Left renal cortex interstitium (tissue), 4 donors: Measurements from ENCODE around the gene NBEA. TPM values are rescaled to one million over a fixed set of nuclear protein-coding genes. Genes with fewer than 3 reads are reported as not detected.

Experiments
- DNase-seq, 4 donors: peaks; one replicate each; pipeline ENCODE4 v3.0.0-alpha.2; 2013; ENCODE audit warnings: low read depth in 4 of 4, low spot score in 2 of 4, missing footprints in 1 of 4
- polyA plus RNA-seq, 4 donors: library from polyadenylated mRNA; unstranded; fragments of 120-200 nt; gene quantifications; one replicate each; pipeline ENCODE4 v1.2.1, GENCODE V29; 2013; ENCODE audit not compliant: insufficient read length in 4 of 4

Gene NBEA
- polyA plus RNA-seq, 4 donors, result 14.3 to 18.2 (median 16.9) TPM

DNA sequence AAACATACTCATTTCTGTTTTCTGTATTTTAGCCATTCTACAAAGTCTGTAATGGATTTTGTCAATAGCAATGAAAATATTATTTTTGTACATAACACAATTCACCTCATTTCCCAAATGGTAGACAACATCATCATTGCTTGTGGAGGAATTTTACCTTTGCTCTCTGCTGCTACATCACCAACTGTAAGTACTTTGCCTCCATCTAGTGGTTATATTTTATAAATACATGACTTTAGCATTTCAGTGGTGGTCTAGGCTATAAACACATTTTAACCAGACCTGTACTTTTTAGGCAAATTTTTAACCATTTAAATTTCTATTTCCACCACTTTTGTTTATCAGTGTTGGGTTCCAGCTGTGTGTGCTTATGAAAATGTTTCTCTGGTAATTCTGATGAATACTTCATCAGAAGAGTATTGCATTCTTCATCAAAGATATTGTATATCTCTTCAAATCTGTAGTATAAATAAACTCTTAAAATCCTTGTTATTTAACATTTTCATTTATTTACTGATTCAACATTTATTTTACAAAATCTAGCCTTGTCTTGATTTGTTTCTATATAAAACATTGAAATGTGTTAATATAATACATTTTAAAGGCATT, 222.4 kb downstream of the NBEA start:
- no peak for DNase-seq

DNA sequence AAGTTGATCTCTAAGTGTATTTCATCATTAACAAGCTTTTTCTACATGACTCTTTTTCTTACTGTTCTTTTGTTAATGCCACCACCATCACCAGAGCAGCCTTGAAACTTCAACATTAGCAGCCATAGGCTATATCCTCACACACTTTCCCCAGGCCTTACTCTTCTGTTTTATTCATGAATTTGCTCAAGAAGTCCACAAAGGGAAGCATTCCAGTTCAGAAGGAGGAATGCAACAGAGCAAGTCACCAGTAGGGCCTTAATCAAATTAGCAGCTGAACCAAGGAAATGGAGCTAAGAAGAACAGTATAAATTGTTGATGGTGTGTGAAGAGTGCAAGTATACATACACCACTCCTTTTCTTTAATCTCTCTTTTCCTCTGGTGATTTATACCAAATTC, 223.1 kb downstream of the NBEA start:
- DNase-seq, result no peak

DNA sequence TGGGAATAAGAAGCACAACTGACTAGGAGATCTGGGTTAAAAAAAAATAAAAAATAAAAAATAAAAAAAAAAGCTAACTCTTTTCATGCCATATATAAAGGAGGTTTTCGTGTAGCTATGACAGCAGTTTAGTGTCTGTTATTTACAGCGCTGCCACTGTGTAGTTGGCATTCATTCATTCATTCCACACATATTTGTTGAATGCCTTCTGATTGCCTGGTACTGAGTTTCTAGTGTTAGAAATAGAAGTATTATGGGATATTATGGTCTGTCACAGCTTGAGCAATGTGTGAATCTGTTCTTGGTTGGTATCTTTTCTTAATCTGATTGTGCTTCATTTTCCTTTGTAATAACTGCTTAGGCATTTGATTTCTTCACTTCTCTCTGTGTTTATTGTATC, 237.4 kb downstream of the NBEA start:
- no peak for DNase-seq

DNA sequence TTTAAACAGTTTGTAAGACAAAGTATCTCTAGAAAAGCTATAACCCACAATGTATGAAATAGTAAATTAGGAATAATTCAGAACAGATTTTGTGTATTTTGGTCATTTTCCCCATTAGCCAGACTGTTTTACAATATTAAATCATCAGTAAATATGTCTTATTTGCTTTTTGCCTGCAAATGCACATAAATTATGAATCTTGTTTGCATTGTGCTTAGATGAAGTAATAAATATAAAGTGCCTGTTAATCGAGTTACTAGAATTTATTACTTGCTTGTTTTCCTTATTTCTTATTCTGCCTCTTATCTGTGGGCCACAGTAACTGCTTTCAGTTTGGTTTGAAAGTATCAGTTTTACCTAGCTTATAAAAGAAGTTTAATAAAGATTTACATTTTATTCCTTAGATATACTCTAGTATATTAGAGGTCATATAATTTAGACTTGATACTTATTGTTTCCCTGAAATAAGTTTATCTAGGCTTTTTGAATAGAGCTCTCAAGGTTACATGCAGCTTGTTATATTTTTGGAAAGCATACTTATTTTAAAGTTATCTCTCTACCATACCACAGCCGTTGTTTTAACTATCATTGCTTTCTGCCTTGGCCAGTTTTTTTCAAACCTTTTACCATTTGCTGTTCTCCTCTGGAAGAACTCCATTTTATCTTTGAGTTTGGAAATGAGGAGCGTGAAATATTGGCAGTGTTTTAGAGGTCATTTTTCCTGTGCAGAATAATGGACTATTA, 238.0 kb downstream of the NBEA start:
- no peak for DNase-seq

DNA sequence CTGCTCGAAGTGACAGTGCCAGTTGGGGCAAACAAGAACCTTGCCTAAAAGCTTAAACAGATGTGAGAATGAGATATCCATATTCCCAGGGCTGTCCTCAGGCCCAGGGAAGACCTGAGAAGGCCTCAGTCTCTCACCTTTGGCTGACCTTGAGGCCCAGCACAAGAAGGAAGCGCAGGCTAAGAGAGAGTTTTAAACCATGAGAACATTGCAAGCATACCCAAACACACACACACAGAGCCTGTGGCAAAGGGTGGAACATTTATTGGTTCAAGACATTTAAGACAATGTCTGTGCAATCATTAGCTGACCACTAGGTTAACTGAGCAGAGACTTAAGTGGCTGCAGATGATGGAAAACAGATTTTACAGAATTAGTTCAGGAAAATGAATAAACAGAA, 248.2 kb downstream of the NBEA start:
- DNase-seq, result no peak

DNA sequence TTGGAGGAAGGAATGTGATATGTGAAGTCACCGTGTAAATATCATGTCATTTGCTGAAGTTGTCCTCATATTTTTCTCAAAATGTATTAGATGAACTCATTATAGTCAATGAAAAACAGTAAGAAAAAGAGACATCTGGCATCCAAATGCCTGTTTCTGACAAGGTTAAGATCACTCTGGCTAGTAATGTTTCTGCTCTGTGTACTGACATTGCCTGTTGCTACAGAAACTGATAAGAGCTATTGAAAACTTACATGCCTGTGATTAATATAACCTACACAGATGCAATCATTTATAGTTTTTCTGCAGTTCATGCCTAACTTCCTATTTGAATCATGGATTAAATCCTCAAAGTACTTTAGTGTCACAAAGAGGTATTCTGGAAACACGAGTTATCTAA, 249.8 kb downstream of the NBEA start:
- DNase-seq, result no peak

DNA sequence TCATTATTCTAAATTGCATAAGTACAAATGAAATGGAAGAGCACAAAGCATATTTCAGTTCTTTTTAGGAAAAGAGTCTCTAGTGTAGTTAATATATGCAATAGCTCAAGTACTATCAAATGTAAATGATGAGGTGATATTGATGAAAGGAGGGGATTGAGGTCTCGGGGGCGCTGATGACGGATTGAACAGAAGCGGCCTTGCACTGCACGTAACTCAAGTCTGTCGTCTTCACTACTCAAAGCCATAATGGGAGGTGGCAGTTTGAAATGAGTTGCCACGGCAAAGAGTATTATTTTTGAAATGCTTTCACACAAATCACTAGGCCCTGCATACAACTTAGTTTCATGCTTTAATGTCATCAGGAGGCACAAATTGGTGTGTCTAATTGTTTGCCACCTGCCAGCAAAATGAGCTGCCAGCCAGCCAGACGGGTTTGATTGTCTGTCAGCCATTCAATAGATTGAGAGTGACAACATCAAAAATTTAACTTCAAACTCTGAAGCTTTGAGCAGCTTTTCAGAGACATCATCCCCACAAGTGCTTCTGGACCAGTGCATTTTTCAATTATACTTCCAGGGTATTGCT, 256.6 kb downstream of the NBEA start:
- DNase-seq, result no peak

DNA sequence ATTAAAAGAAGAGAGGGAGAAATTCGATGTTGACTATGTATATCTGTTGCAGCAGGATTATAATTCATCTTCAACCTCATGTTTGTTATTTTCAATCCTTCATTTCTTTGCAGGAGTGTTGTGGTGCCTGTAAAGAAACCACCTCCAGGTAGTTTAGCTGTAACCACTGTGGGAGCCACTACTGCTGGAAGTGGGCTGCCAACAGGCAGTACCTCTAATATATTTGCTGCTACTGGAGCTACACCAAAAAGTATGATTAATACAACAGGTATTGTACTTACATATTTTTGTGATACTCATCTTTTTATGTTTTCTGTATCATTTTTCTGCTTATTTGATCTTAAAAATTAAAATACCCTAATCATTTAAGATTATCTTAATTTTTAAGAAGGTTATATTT, 266.5 kb downstream of the NBEA start:
- no peak for DNase-seq

DNA sequence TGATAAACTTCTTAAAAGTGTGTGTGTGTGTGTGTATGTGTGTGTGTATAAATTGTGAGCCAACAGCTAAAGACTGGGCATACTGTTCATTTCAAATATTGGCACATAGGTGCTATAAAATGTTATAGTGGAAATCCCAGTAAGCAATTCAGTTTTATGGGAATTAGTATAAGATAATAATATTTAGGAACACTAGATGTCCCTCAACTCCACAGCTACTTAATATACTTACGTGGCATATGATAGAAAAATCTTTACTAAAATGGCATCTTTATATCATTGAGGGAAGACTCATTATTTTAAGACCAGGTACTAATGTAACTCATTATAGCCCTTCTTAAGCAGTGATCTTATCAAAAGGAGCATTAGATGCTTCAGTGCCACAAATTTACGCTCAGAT, 268.2 kb downstream of the NBEA start:
- DNase-seq, result no peak

DNA sequence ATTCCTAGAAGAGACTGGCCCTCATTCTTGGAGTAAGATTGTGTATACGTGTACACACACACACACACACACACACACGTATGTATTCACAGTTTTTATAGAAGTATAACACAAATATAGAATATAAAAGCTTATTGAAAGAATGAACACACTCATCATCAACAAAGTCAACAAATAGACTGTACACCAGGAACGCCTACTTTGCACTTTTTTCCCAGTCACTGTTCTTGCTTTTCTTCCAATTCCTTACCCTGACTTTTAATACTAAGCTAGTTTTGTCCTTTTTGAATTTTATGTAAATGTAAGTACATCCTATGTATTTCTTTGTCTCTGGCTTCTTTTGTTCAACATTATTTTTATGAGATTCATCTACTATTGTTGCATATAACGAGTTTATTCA, 269.9 kb downstream of the NBEA start:
- no peak for DNase-seq

DNA sequence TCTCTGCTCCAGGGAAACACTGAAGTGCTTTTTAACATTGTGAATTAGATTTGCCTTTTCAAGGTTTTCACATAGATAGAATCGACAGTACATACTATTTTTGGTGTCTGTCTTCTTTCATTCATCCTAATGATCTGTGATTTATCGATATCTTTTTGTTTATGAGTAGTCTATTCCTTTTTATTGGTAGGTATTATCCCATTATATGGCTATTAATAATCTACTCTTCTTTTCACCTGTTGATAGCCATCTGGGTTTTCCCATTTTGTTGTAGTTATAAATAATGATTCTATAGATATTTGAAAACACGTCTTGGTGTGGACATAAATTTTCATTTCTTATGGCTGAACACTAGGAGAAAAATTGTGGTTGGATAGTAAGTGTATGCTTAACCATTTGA, 271.8 kb downstream of the NBEA start:
- no peak for DNase-seq

DNA sequence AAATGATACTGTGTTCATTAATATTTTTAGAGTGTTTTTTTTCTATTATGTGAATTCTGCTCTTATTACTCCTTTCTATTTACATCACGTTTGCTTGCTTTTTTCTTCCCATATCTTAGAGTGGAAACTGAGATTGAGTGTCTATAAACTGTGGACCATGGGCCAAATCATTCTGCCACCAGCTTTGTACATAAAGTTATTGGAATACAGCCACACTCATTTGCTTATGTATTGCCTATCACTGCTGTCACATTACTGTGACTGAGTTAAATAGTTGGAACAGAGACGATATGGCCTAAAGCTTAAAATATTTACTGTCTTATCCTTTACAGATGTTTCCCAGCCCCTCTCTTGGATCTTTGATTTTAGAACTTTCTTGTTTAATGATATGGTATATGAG, 274.1 kb downstream of the NBEA start:
- DNase-seq, result no peak

DNA sequence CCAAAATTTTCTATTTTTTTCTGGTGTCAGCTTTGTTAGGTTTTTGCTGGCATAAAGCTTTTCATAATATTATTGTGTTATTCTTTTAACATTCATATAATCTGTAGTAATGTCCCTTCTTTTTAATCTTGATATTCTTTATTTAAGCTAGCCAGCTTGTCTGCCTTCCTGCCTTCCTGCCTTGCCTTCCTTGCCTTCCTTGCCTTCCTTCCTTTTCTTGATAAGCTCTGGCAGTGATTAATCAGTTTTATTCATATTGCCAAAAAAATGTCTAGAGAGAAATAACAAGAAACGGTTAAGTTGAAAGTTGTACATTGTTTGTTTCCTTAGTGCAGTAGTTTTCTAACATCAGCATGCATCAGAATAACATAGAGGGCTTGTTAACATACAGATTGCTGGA, 277.0 kb downstream of the NBEA start:
- no peak for DNase-seq

DNA sequence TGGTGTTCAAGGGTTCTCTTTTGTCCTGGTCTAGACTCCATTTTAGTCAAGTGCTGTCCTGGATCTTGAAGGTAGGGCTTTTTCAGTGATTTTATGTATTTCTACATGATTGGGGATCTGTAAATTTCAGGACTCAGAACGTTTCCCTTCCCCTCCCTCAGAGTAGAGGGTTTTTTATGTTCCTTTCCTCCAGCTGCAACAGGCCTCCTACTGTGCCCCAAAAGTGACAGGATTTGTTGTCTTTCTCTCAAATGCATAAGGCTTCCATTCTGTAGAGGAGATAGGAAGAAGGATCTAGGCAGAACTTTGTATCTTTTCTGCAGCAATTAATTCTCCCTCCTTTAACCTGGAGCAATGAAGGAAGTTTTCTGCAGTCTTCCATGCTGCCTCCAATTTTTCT, 283.1 kb downstream of the NBEA start:
- DNase-seq, result no peak

DNA sequence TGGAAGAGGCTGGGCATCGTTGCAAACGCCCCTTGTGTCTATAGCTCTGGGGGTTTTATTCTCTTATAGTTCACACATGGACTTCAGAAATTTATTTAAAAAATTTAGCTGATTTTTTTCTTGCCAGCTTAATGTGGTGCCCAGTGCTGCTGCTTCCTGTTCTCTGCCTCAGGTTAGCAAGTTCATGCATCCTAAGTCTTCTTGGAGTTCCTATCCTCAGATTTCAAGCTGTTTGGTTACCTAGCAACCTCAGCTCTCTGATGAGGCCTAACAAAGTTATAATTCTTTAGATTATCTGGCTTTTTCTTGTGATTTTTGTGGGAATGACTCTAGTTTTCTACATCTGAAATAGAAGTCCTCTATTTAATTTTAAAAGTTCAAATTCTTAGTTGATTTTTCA, 283.5 kb downstream of the NBEA start:
- no peak for DNase-seq

DNA sequence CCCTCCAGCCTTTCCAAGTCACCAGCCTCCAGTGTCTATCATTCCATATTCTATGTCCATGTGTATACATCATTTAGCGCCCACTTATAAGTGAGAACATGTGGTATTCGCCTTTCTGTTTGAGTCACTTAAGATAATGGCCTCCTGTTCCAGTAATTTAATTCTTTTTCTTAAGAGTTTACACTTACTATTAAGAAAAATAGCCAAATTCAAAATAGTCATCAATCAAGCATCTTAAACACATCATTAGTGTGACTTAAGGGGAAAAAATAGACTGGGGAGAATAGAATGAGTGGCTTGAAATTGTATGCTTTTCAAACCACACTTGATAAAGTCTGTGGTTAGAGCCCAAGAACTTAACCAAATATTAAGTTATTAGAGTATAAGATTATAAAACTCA, 286.5 kb downstream of the NBEA start:
- no peak for DNase-seq

DNA sequence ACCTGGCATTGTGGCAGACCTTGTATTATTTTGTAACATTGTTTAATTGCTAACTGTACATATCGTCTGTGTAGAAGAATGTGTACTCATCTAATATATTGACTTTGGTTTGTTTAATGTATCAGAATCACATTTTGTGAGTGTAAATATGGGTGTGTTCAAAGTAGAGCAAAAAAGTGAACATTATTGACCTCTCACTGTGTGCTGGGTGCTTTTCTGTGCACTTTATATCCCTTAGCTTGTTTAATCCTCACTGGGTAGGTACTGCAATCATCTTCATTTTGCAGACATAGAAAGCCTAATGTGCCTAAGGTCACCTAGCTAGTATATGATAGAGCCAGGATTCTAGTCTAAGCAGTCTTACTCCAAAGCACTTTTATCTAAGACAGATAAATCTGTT, 289.4 kb downstream of the NBEA start:
- no peak for DNase-seq

DNA sequence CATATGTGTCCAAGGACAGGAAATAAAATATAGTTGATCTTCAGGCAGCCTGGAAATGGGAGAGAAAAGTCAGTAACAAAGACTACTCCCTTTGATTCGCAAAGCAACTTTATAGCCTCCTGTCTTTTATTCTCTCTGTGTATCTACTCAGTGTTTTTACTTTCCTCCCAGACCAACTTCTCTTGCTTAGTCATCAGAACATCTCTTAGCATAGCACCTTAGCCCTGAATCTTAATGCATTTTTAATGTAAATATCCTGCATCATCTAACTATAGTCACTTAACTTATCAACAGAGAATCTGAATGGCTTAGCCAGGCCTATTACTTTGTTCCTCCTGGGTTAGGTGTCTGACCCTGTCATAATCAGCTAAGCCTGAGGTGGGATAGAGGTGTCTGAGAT, 296.2 kb downstream of the NBEA start:
- DNase-seq, result no peak

DNA sequence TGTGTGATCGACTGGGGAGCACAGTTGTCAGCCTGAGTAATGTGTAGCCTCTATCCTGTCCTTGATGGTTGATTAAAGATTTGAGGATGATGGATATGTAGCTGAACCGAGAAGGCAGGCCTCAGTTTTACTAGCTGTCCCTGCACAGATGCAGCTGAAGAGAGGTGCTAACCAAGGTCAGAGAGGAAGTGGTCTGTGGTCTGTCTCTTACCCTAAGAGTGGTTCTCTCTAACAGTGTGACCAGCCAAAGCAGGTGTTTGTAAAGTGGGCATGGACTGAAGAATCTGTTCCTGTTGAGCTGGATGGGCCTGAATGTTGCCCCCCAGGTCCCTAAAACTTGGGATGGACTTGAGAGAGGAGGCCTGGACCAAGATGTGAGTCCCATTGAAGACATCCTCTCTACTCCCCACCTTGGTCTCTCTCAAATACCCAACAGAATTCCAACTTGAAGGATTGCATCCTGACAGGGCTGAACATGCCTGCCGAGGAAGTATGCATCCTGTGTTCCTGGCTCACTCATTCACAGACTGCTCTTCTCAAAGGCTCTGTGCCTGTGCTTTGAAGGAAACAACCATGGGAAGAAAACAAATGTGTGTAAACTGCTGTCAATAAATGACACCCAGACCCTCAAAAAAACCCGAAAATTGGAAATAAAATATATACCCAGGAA, 310.6 kb downstream of the NBEA start:
- no peak for DNase-seq

DNA sequence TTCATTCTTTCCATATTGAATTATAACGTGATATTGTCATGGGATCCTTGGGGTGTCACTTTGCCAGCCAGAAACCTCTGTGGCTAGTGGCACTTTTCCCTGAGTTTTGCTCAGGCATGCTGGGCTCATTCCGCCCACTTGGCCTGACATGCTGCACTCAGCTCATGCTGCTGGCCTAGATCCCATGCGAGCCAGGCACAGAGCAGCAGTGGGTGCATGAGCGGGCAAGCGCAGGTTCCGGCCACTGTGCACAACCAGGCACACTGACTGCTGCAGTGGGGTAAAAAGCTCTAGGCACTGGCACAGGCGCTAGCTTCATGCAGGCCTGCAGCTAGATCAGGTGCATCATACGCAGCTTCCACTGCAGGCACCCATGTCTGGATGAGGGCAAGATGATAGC, 313.2 kb downstream of the NBEA start:
- no peak for DNase-seq

DNA sequence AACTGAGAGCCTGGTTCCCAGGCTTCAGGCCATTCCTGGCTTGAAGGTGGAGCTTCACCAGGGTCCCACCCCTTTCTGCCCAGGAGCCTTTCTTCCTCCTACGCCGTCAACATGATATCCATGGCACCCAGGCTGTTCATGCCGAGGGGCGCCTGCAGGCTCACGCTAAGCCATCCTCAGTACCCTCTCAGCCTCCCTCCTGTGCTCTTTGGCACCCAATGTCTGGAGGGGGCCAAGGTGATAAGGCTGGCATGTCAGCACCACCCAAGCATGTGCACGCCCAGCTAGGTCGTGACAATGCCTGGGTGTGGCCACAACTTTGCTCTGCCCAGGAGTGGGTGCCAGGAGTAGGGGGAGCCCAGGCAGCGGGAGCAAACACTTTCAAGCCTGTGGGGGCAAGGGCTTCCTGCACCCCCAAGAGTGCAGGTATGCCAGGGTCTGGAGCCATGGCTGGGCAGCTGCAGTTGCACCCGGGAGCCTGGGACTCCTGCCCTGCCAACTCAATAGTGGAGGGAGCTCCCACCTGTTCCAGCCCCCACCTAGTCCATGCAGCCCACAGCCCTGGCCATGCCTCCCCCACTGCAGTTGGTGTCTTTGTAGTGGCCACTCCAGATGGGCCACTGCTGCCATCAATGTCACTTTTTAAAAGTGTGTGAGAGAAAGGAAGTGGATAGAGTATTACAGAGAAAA, 314.5 kb downstream of the NBEA start:
- no peak for DNase-seq
